HG03565 (cell line): ENCODE measurements around the gene FAM120A.

Experiments used
- ATAC-seq: cut with Tn5 transposase; IDR thresholded peaks from one replicate; pipeline ENCODE4 v1.9.1; 2021; ENCODE audit warnings: mild to moderate bottlenecking, moderate library complexity; ENCODE audit not compliant: unreplicated experiment

FAM120A gene

DNA sequence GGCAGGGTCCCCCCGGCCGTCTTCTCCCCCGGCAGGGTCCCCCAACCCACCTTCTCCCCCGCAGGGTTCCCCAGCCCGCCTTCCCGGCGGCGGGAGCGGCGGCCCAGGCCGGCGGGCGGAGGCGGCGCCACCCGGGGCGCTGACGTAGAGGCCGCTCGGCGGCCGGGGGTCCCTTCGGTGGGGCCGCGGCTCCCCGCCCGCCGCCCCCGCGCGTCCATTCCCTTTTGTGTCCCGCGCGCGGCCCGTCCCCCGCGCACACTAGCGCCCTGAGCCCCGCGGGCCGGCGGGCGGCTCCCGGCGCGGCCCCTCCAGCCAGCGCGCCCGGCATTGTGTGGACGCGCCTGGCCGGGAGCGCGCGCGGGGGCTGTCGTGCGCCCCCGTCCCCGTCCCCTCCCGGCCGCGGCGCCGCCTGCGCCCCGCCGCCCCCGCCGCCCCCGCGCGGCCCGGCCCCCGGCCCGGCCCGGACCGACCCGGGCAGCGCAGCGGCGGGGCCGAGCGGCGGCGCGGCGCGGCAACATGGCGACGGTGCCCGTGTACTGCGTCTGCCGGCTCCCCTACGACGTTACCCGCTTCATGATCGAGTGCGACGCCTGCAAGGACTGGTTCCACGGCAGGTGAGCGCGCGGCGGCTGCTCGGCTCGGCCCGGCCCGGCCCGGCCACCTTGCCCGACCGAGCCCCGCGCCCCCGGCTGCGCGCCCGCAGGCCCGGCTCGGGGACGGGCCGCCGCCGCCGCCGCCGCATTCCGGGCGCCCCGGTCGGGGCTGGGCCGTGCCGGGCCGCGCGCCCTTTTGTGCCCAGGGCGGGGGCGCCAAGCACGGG, 125.0 kb downstream of the FAM120A start, which contains the start of gene PHF2:
TSS of gene PHF2 (plus strand) at position 327 of the 820 bp plus-strand sequence. CDS start at position 517, 190 bp downstream.
- ATAC-seq = peak; percentile 38

DNA sequence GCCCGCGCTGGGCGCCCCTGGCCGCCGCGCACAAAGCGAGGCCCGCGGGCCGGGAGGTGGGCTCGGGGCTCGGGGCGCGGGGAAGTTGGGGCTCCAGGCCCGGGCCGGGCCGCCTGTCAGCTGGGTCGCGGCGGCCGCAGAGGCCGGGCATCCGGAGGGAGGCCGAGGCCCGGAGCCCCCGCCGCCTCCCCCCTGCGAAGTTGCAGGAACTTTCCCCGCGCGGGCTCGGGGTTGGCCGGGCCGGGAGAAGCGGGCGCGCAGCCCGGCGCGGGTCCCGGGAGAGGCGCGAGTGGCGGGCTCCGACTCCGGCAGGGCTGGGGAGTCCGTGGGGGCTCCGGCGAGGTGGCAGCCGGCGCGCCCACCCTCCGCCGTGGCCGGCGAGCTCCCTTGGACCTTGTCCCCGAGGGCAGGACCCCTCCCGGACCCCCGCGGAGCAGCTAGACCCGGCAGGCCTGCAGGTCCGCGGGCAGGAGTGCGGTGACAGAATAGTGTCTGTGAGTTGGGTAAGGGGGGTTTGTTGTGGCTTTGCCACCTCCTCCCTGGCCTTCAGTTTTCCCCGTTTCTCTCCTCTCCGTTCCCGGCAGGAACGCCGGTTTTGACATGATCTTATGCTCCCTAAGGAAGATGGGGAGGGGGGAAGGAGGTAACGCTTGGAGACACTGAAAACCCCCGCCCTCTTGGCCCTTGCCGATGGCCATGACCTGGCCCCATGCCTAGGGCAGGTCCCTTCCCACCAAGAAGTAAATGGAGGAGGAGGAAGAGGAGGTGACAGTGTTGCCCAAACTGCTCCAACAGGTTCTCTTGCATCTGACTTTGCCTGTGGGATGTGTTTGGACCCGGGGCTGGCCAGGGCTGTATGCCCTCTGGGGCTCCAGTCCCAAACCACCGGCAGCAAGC, 125.8 kb downstream of the FAM120A start:
- ATAC-seq = no peak

DNA sequence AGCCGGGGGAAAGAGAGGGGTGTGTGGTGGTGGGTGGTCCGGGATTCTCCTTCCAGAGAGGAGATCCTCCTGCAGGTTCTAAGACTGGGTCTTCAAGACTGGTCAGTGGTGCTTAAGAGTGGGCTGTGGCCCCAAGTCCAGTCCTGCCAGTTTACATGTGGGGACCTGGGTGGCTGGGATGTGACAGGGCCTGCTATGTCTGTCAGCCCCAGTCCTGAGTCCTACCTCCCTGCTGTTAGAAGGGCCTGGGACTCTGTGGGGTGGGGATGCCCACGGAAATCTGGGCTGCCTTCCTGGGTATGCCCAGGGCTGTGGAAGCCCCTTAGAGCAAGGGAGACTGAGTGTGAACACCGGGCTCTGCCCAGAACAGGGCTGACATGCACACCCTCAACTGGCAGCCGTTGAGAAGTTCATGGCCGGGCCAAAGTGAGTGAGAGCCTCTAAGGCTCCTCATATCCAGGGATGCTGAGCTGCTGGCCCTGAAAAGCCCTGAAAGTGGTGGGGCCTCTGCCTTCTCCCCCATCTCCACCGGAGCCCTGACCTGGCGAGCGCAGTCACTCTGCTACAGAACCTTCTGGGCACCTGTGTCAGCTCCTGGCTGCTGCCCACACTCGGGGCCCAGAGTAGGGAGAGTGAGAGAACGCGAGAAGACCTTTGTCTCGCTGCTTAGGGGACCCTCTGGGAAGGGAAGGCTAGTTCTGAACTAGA, 126.6 kb downstream of the FAM120A start:
- ATAC-seq = no peak

DNA sequence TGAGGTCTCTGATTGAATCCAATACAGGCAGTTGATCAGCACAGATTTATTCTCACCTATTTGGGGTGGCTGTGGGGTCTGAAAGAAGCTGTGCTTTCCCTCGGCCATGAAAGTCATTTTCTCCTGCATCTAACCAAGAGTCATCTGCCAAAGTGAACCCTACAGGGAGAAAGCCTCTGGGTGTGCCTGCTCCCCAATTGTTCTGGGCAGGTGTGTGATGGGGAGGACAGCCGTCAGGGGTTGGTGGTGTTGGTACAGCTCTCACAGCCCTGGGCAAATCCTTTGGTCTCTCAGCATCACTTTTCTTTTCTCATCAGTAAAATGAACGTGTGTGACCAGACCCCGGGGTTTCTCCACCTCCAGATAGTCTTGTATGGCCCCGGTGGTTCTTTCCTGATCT, 127.4 kb downstream of the FAM120A start:
- no peak for ATAC-seq

DNA sequence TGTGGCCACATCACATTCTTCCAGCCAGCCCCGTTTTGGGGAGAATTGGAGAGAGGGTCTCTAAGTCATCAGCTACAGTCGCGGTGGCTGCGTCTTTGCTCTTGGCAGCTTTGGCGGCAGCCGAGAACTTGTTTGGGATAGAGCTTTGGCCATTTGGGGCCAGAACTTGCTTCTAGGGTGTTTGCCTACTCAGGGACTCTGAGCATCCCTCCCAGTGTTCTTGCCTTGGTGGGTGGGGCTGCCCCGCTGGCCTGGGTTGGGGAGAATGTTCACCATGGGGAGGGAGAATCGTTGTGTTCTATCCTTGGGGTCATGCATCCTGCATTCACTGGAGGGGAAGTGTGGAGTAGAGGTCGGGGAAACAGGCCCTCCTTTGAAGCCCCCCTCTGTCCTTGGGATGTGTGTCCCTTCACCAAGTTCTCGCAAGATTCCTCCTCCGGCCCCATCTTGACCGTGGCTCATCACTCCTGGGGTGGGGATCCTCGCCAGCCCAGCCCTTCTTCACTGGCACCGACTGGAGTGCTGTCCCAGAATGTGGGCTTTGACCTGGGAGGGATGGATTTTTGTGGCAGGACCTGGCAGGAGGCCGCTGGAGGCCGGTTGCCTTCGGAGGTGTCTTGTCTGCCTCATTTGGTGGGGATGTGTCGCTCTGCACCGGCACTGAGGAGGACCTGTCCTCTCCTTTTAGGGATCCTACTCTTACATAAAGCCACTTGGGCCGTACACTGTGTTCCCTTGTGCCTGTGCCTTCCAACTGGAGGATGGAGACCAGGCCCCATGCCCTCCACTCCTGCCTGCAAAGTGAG, 128.4 kb downstream of the FAM120A start:
- ATAC-seq = no peak

DNA sequence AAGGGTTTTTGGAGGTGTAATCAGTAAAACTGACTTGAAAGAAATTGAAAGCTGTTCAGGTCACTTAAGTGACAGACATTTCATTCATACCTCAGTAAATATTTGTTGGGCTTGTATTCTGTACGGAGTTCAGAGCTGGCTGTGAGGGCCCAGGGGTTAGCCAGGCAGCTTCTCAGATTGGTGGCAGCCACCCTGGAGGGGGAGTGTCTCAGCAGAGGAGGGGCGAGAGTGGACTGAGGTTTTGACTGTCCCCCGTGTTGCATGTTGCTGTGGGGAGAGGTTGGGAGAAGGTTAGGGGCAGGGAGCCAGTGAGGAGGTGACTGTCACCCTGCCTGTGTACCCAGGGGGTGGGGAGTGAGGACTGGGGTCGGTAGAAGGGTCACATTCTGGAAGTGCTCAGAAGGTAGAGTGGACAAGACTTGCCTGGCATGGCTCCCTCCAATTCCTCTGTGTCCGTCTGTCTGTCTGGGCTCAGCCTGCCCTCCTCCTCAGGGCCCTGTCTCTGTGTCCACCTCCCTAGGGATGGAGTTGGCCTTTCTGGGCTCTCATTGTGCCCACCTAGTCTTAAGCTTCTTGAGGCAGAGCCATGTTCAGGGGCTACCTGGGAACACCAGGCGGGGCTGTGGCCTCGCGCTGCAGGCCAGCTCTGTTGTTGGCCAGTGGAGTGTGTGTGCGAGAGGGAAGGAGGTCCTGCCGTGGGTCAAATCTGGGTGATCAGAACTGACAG, 129.3 kb downstream of the FAM120A start:
- ATAC-seq = no peak

DNA sequence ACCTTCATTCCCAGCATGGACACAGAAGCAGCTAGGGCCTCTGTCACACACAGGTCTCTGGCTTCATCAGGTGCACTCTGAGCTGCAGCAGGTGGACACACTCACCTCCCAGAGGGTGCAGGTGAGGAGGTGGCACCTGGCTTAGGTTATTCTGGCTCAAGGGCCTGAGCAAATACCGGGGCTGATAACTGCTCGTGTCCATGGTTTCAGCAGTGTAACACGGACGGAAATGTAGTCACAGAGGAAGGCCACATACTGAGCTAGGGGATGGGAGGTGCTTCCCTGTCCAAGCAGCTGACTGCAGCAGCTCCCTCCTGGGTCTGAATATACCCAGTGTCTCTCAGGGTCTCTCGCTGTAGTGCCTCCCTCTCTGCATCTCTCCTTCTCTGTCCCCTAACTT, 130.6 kb downstream of the FAM120A start:
- no peak for ATAC-seq

DNA sequence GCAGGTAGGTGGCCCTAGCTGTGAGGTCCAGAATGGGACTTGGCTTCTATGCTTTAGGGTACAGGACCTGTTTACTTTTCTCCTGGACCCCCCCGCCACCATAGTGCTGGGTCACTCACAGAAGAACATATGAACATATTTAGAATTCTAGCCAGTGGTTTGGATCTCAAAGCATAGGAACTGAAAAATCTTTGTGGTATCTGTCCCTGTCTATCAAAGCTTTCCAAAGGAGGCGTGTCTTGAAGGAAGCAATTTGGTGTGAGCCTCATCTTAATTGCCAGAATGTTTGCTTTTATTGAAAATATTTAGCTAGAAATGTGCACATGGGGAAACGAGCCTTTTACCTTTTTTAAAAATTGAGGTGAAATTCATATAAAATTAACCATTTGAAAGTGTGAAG, 131.1 kb downstream of the FAM120A start:
- ATAC-seq = no peak

DNA sequence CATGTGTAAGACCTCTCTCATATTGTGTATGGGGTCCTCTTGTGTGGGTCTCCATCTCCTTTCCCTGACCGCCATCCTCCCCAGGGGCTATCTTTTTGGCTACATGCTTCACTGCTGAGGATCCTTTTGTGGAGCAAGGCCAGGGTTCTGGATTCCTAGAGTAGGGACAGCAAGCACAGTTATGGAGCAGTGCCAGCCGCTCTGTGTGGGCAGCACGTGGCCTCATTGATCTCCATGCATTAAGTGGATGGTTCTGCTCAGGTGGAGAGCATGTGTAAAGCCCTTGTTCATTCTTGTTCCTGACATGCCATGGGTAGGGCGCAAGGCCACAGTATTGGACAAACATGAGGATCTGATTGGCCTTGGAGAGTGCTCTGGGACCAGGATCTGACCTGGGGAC, 133.8 kb downstream of the FAM120A start:
- no peak for ATAC-seq

DNA sequence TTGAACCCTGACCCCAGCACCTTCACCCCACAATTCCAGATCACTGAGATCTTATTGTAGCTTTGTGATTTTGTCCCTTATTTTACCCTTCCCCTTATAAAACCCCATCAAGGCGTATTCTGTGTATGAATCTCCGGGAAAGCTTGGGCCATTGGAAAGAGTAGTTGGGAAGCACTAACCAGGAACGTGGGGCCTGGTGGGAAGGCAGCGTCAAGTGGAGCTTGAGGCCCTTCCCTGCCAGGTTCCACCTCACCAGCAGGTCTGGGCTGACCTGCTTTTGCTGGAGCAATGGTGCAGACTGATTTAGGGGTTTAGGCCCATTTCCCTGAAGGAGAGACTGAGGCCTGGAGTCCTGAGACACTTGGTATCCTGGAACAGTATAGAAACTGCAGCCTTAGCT, 134.2 kb downstream of the FAM120A start:
- no peak for ATAC-seq

DNA sequence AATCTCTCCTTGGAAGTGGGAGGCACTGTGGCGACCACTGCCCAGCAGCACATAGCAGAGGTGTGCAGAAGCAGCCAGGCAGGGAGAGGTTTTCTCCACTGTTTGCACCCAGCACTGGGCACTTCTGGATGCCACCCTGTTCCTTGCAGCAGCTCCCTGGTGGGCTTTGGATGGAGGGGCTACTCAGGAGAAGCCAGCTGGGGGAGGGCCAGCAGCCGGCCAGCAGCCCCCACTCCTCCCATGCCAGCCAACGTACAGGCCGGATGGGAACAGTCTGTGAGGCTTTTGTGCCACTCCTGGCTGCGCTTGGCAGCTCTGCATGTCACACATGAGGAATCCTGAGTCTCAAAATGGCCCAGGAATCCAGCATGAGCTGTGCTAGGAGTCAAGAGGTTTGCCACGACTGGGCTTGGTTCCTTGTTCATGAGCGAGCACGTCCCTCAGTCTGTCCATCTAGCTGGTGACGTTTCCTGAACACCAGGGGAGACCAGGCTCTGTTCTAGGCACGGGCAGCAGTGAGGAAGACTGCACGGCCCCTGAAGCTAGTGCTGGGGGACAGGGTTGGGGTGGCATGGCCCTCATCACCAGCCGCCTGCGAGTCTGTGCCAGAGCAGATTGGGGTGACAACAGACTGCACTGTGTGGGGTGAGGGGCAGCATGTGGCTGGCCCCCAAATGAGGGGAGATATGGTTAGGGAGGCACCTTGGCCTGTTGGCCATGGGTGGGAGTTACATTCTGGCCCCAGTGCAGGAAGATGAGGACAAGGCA, 135.0 kb downstream of the FAM120A start:
- ATAC-seq = no peak

DNA sequence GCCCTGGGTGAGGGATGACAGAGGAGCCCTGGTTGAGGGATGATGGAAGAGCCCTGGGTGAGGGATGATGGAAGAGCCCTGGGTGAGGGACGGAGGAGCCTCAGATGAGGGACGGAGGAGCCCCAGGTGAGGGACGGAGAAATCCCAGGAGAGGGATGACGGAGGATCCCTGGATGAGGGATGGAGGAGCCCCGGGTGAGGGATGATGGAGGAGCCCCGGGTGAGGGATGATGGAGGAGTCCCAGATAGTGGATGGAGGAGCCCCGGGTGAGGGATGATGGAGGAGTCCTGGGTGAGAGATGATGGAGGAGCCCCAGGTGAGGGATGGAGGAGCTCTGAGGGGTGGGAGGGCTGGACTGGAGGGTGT, 135.8 kb downstream of the FAM120A start:
- no peak for ATAC-seq

DNA sequence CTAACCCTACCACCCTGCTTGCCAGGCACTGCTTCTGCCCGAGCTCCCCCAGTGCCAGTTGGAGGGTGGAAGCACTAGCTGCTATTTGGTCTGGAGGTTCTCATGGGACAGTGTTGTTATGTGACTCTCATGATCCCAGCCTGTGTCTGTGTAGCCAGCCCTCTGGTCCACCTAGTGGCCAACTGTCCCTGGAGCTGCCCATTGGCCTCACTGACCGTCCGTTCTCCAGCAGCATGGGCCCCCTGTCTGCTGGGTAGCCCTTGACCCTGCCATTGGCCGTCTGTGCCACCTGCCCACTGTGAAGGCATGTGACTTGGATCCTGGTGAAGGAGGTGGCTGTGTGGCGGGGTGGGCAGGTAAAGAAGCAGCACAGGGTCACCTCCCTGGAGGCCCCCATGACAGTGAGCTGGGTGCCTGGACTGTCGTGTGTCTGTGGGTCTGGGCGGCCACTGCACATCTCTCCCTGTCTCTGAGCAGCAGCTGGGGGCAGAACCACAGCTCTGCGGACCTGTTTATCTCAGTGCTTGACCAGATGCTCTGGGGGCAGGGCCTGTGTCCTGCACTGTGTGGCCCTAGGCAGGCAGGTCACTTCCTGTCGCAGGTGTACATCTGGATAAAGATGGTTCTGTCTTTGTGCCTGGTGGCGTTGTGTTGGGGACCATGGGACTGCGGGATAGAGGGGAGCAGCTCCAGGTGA, 136.3 kb downstream of the FAM120A start:
- ATAC-seq = no peak

DNA sequence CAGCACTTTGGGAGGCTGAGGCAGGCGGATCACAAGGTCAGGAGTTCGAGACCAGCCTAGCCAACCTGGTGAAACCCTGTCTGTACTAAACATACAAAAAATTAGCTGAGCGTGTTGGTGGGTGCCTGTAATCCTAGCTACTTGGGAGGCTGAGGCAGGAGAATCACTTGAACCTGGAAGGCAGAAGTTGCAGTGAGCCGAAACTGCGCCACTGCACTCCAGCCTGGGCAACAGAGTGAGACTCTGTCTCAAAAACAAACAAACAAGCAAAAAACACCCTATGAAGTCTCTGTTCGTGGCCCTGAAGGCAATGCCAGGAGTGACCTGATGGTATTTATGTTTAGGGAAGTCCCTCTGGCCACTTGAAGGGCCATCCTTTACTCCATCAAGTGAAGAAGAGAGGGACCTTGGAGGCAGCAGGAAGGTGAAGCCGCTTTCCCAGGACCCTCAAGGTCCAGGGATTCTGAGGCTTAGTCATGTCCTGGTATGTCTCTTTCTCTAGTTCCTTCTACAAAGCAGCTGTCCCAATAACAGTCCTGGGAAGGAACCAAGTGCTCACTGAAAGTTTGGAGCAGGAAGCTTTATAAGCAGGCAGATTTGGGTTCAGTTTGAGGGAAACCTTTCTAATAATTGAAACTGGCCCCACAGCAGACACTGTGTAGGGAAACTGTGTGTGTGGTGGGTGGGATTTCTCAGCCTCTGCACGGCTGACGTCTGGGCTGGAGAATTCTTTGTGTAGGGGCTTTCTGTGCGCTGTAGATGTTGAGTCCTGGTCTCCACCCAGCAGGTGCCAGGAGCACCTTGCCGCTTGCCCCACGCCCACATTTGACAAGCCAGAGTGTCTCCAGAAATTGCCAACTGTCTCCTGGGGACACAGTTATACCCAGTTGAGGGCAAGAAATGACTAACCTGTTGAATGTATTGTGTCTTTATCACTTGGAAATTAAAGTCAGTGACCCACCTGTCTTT, 137.4 kb downstream of the FAM120A start:
- ATAC-seq = no peak

DNA sequence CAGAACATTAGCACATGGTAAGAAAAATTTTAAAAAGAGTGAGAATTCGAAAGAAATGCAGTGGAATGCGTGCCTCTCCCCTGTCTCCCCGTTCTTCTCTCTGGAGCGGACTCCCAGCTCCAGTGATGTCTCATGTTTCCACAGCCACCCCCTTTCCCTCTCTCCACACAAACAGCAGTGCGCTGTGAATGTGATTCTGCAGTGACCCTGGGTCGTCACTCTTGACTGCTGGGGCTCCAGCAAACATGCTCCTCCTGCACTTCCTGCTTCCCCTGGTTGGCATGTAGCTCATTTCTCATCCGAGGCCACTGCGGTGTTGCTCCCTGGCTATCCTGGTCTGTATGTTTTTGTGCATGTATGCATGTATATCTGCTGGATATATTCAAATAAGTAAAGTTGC, 138.2 kb downstream of the FAM120A start:
- no peak for ATAC-seq

DNA sequence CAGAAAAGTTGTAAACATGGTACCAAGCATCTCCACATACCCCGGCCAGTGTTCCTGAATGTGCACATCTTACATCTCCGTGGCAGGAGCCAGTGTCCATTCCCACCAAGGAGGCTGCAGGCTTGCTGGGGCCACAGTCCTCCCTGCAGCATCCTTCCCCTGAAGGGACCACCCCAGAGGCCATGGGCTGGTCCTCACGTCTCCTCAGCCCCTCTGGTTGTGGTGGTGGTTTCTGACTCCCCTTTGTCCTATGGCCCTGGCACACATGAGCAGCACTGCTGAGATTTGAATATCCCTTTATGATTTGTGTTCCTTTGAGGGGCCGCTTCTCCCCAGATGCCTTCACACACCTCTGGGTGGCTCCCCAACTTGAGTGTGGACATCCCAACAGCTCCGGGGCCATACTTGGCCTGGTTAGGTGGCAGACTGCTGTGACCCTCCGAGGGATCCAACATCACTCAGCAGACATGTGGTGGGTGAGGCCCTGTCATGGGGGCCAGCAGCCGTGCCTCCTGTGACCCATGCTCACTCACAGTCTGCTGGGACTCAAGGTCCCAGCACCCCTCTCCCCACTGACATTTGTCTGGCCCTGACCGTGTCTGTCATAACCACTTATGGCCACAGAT, 139.2 kb downstream of the FAM120A start:
- ATAC-seq = no peak
